Stimulated activated CD4-positive, alpha-beta T cell treated with anti-CD3 and anti-CD28 coated beads, Interleukin-15, amount 100 ng/mL, for 48 hours (primary cell): ENCODE measurements around the gene AMPD2.

Source experiments
- DNase-seq, 2 donors: peaks; one replicate each; pipeline ENCODE4 v3.0.0-alpha.2; 2020; ENCODE audit warnings: low read depth in 2 of 2

AMPD2 gene

DNA sequence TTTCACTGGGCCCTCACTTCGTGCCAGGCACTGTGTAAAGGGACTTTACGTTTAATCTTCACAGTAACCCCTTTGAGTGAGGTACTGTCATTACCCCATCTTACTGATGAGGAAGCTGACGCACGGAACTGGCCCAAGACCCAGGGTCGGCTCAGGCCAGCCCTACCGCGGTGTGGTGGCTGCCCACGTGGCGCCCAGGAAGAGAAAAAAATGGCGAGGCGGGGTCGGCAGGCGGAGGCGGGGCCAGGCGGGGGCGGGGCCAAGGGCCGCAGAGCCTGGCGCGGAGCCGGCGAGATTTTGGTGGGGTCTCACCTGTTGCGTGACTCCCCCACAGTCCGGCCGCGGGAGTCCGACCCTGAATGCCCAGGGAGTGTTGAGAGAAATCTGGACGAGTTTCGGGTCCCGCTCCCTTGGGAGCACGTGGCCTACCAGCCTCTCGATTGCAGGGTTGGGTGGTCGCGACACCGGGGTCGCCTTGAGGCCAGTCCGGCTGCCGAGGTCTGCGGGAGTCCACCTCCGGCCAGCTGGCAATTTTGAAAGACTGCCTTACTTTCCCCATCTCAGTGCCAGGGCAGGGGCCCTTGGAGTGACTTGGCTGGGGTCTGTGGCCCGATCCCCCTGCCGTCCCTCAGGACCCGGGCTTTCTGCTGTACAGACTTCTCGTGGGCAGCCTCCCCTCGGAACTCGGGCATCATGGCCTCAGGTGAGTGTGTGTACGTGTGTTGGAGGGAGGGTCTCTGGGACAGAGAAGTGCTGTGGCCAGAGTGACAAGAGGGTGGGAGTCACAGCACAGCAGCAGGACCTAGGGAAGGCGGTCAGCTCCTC lies at the start of gene AMPD2, which contains the start of gene GNAT2:
Gene AMPD2, plus strand, starts transcription at position 262 of the 825 bp plus-strand sequence. CDS start 1,339 bp downstream, outside the sequence.
Gene GNAT2, minus strand, starts transcription at position 41 of the 825 bp plus-strand sequence. CDS start 6,746 bp downstream, outside the sequence.
- peak; percentile 50 to 67 for DNase-seq

DNA sequence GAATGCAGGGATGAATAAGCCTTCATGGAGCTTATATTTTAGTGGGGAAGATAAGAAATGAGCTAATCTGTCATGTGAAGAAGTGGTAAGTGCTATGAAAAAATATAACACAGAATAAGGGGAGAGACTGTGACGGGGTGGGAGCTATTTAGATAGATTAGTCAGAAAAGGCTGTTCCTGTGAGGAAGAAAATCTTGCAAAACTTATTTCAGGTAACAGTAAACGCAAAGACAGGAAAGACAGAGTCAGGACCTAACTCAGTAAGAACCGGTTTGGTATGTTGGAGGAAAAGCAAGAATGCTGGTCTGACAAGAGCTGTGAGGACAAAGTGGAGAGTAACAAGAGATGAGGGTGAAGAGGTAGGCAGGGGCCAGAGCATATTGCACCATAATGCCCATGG lies 49.2 kb upstream of the AMPD2 start:
- no peak for DNase-seq

GRCh38 chr1:109573785-109574184 lies 45.9 kb upstream of the AMPD2 start:
- no peak for DNase-seq

DNA sequence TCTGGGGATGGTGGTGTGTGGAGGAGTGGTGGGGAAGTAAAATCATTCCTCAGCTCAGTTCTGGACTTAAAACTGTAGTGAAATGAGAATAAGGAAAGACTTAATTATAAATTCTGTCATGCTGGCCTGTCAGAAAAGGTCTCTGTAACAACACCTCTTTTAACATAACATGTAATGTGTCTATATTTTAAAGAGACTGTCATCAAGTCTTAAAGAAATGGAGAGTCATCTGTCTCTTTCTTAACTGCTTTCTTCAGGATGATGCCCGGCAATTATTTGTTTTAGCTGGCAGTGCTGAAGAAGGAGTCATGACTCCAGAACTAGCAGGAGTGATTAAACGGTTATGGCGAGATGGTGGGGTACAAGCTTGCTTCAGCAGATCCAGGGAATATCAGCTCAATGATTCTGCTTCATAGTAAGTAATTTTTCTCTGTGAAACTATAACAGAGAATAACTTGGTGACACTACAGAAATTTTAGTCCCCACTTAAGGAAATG lies 40.6 kb upstream of the AMPD2 start:
- no peak for DNase-seq

GRCh38 chr1:109579491-109579890 lies 40.1 kb upstream of the AMPD2 start:
- no peak for DNase-seq

GRCh38 chr1:109582021-109582420 lies 37.6 kb upstream of the AMPD2 start:
- no peak for DNase-seq

DNA sequence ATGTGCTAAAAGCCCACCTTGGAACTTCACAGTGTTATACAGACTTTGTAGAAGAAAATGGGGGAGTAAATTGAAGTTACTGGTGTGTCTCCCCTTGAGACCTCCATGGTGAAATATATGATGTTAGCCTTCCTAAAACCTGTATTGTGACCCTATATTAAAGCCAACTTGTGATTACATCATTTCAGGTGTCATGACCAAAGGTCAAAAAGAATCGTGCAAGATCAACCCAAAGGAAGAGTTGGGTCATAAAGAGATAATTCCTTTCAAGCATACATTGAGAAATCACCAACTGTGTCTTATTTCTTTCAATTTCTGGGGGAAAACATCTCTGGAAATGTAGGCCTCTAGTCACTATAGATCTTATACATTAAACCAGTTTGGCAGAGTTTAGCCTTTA lies 34.9 kb upstream of the AMPD2 start:
- DNase-seq, result no peak

DNA sequence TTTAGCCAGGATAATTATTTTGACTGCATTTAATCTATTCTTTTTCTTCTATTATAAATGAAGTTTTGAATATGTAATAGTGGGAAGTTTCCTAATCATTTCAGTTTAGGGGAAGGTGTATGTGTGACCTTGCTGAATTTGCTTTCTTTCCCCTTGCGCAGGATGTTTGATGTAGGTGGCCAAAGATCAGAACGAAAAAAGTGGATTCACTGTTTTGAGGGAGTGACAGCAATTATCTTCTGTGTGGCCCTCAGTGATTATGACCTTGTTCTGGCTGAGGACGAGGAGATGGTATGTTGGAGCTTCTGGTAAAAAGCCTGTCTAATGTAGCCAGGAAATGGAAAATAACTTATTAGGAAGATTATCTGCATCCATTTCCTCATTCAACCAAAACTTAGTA lies 33.6 kb upstream of the AMPD2 start:
- DNase-seq, result no peak

GRCh38 chr1:109589177-109589576 lies 30.5 kb upstream of the AMPD2 start:
- no peak for DNase-seq

- DNase-seq, result no peak
Observed at GRCh38 chr1:109589679-109590078, 30.0 kb upstream of the AMPD2 start.

DNA sequence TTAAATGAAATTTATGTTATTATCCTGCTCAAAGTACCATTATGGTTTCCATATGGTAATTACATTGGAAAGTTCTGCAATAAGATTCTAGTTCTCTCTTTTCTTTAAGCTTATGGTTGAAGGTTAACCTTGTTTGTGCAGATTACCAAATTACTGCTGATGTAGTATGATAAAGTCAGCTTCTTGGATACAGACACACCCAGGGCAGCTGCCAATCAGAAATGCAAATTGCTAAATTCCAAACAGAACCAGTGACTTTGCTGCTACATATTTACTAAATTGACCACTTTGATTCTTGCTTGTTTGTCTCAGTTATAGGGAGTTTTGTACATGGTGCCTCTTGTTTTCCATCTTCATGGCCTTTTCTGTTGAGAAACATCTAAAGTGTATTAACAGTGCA lies 26.7 kb upstream of the AMPD2 start:
- no peak for DNase-seq

DNA sequence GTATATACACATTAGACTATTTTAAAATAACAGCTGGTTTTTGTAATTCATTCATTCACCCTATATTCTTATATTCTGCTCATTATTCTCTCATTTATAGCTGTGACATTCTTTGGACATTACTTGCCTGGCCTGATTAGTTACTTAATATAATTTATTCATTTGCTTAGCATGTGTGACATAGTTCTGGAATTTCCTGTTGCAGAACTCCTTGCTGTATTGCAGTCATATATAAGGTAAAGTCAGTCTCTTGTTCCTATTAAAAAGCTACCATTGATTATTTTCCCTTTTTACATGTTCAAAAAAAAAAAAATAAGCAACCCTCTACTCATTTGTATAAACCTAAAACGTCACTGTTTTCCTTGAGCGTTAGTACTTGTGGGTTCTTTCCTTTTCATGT lies 24.1 kb upstream of the AMPD2 start:
- no peak for DNase-seq

GRCh38 chr1:109598156-109598555 lies 21.5 kb upstream of the AMPD2 start:
- no peak for DNase-seq

GRCh38 chr1:109598655-109599054 lies 21.0 kb upstream of the AMPD2 start:
- no peak for DNase-seq

- no peak for DNase-seq
Observed at GRCh38 chr1:109603229-109603628, 16.4 kb upstream of the AMPD2 start.

DNA sequence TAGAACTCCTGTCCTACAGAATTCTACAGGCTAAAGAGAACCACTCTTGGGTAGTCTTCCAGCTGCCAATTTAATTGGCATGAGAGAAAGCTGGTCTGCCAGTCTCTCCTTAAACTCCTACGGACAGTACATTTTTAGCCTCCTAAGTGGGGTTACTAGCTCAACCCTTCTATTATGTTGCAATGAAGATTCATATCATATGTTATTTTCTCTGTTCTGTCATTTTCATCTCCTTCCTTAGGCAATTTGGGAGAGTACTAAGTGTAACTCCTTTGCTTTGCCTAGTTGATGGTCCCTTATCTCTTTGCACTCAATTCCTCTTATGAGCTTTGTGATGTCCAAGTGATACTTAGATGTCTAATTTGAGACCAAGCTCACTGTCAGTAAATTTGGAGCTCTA lies 14.3 kb upstream of the AMPD2 start:
- no peak for DNase-seq

- no peak for DNase-seq
Observed at GRCh38 chr1:109609881-109610280, 9.8 kb upstream of the AMPD2 start.

DNA sequence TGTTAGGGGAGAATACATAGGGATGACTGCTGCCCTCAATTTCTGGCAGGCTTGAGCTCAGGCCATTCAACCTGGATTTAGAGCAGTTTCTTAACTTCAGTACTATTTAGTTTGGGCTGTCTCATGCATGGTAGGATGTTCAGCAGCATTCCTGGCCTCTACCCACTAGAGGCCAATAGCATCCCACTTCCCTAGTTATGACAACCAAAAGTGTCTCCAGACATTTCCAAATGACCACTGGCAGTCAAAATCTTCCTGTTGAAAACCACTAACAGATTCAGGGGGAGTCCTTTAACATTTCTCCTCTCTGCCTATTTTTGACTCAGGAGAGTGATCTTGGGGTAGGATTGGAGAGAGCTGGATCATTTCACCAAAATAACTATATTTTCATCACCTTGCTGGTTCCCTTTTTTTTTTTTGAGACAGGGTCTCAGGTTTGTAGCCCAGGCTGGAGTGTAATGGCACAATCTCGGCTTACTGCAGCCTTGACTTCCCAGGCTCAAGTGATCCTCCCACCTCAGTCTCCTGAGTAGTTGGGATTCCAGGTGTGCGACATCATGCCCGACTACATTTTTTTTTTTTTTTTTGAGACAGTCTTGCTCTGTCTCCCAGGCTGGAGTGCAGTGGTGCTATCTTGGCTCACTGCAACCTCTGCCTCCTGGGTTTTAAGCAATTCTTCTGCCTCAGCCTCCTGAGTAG lies 8.9 kb upstream of the AMPD2 start:
- no peak for DNase-seq

DNA sequence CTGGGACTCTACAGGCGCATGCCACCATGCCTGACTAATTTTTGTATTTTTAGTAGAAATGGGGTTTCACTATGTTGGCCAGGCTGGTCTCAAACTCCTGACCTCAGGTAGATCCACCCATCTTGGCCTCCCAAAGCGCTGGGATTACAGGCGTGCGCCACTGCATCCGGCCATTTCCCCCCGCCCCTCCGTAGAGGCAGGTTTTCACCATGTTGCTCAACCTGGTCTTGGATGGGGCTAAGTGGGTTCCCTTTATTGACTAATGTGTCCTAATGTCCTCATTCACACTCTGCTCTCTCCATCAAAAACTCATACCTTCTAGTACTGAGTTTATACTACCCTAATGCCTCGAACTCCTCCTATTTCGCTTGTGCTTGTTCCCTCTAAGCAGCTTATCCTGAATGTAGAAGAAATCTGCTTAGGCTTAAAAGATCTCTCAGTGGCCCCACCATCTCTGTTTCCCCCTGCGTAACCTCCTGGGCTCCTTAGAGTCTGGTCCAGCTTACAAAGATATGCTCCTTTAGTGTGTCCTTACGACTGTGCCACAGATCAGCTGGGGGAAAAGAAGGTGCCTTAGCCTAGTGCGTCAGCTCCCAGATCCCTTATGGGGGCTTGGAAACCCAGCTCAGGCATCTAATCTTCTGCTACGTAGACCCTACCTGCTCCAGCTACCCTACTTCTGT lies 8.2 kb upstream of the AMPD2 start:
- no peak for DNase-seq

DNA sequence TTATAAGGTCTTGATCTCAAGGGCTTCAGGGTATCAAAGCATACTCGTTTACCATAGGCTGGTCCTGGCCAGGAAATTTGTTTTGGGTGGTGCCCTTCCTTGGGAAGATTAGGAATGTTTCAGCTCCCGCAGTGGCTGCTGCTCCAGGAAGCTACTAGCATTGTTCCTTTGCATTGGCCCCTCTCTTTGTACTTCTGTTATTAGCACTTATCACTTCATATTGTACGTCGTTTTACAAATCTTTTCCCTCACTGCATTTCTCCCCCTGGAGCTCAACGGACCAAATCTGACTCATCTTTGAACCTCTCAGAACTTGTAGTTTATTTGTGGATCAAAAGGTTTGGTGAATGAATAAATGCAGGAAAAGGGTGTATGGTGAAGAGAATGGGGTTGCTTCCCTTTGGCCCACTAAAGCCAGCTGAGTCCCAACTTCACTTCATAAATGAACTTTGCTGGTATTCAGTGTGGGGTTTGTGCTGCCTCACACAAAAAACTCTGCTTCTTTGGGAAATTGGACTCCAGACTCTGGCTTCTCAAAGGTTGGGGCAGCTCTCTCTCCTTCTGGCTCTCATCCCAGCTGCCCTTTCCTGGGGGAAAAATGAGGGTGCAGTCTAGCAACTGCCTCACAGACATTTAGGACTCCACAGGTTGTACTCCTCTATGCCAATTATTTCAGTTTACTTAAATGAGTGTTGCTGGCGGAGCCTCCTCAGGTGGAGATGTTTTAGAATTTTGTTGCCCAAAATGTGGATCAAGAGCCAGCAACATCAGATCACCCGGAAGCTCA lies 6.1 kb upstream of the AMPD2 start:
- no peak for DNase-seq

GRCh38 chr1:109615879-109616278 lies 3.8 kb upstream of the AMPD2 start:
- DNase-seq, result no peak

GRCh38 chr1:109616391-109616790 lies 3.2 kb upstream of the AMPD2 start:
- DNase-seq, result no peak
